GM23338 (cell line): ENCODE results near the gene ROBO3. TPM values are rescaled to one million over a fixed set of nuclear protein-coding genes. Genes with fewer than 3 reads are reported as not detected.

Source experiments
- ATAC-seq: fragments of 200-7000 bp; cut with Tn5 transposase; 3 replicates; pipeline ENCODE4 v1.9.1; 2020
- DNase-seq: peaks from one replicate; pipeline ENCODE4 v3.0.0-alpha.2; 2015; ENCODE audit warnings: low spot score
- H2AFZ ChIP-seq: fragments of 200-600 bp; sonication (generic); 2 replicates; pipeline ENCODE4 v1.8.0; 2016; ENCODE audit warnings: antibody characterized with exemption, mild to moderate bottlenecking, moderate library complexity
- H3F3A ChIP-seq: fragments of 200-600 bp; sonication (generic); replicated peaks from 2 replicates; pipeline ENCODE4 v1.8.0; 2017; ENCODE audit warnings: antibody characterized with exemption, mixed run types, low read depth
- H3K27ac ChIP-seq: fragments of 200-600 bp; sonication (generic); 2 replicates; pipeline ENCODE4 v1.6.1; 2016; ENCODE audit warnings: low read depth
- H3K27me3 ChIP-seq: fragments of 200-600 bp; sonication (generic); 2 replicates; pipeline ENCODE4 v1.8.0; 2016; ENCODE audit warnings: mild to moderate bottlenecking, mixed run types, moderate library complexity; ENCODE audit not compliant: insufficient read depth
- H3K36me3 ChIP-seq: fragments of 200-600 bp; sonication (generic); 2 replicates; pipeline ENCODE4 v1.8.0; 2016; ENCODE audit warnings: mild to moderate bottlenecking; ENCODE audit not compliant: insufficient read depth
- H3K4me1 ChIP-seq: fragments of 200-600 bp; sonication (generic); 2 replicates; pipeline ENCODE4 v1.8.0; 2016; ENCODE audit warnings: mild to moderate bottlenecking, moderate library complexity; ENCODE audit not compliant: insufficient read depth
- H3K4me2 ChIP-seq: fragments of 200-600 bp; sonication (generic); 2 replicates; pipeline ENCODE4 v1.7.1; 2017; ENCODE audit warnings: mixed run types
- H3K4me3 ChIP-seq: fragments of 200-600 bp; sonication (generic); 2 replicates; pipeline ENCODE4 v1.6.1; 2016; ENCODE audit warnings: mixed run types
- H3K79me2 ChIP-seq: fragments of 200-600 bp; sonication (generic); replicated peaks from 2 replicates; pipeline ENCODE4 v1.8.0; 2017; ENCODE audit warnings: mild to moderate bottlenecking; ENCODE audit not compliant: insufficient read depth
- H3K9me2 ChIP-seq: fragments of 200-600 bp; sonication (generic); 2 replicates; pipeline ENCODE4 v1.8.0; 2017; ENCODE audit not compliant: insufficient read depth
- H4K20me1 ChIP-seq: fragments of 200-600 bp; sonication (generic); replicated peaks from 2 replicates; pipeline ENCODE4 v1.8.0; 2017; ENCODE audit warnings: mild to moderate bottlenecking; ENCODE audit not compliant: insufficient read depth
- H3K27ac Mint-ChIP-seq: 2 replicates; pipeline ENCODE4 v1.8.0; 2020; ENCODE audit warnings: inconsistent platforms, mild to moderate bottlenecking, moderate library complexity, mixed read lengths
- H3K27me3 Mint-ChIP-seq: 3 replicates; pipeline ENCODE4 v1.8.0; 2022; ENCODE audit warnings: low read depth, mild to moderate bottlenecking, moderate library complexity, mixed read lengths, inconsistent platforms; ENCODE audit not compliant: insufficient read depth, poor library complexity
- H3K36me3 Mint-ChIP-seq: 3 replicates; pipeline ENCODE4 v1.8.0; 2021; ENCODE audit warnings: low read depth, mild to moderate bottlenecking, inconsistent platforms, moderate library complexity, mixed read lengths
- H3K4me1 Mint-ChIP-seq: 3 replicates; pipeline ENCODE4 v1.8.0; 2020; ENCODE audit warnings: mild to moderate bottlenecking, inconsistent platforms, mixed read lengths
- H3K4me3 Mint-ChIP-seq: 3 replicates; pipeline ENCODE4 v1.8.0; 2021; ENCODE audit warnings: moderate library complexity, mild to moderate bottlenecking, inconsistent platforms, mixed read lengths
- H3K9me3 Mint-ChIP-seq: 3 replicates; pipeline ENCODE4 v1.8.0; 2020; ENCODE audit warnings: moderate library complexity, mild to moderate bottlenecking, inconsistent platforms, mixed read lengths
- CREB1 ChIP-seq: fragments of 250-450 bp; sonication (Bioruptor Pico); IDR thresholded peaks from 2 replicates; pipeline ENCODE4 v1.5.0; 2020; ENCODE audit warnings: low read depth, mild to moderate bottlenecking, moderate library complexity
- EZH2 ChIP-seq: fragments of 200-600 bp; sonication (generic); IDR thresholded peaks from one replicate; pipeline ENCODE4 v1.8.0; 2017; ENCODE audit warnings: antibody characterized with exemption, mild to moderate bottlenecking, low read depth; ENCODE audit not compliant: unreplicated experiment
- EZH2phosphoT487 ChIP-seq: fragments of 200-600 bp; sonication (generic); IDR thresholded peaks from one replicate; pipeline ENCODE4 v1.8.1; 2018; ENCODE audit warnings: antibody characterized with exemption; ENCODE audit not compliant: unreplicated experiment
- JUNB ChIP-seq: IDR thresholded peaks from one replicate; pipeline ENCODE4 v1.6.1; 2016; ENCODE audit warnings: antibody characterized with exemption; ENCODE audit not compliant: unreplicated experiment
- NANOG ChIP-seq: IDR thresholded peaks from 2 replicates; pipeline ENCODE4 v1.6.1; 2016; ENCODE audit warnings: antibody characterized with exemption, borderline replicate concordance
- POLR2AphosphoS5 ChIP-seq: IDR thresholded peaks from 2 replicates; pipeline ENCODE4 v1.6.1; 2016; ENCODE audit warnings: antibody characterized with exemption, low read depth
- STAT1 ChIP-seq: IDR thresholded peaks from one replicate; pipeline ENCODE4 v1.6.1; 2016; ENCODE audit warnings: antibody characterized with exemption; ENCODE audit not compliant: unreplicated experiment
- ZNF114 ChIP-seq: fragments of 250-450 bp; sonication (Bioruptor Pico); IDR thresholded peaks from 2 replicates; pipeline ENCODE4 v1.5.0; 2020; ENCODE audit warnings: mild to moderate bottlenecking, moderate library complexity
- ZNF331 ChIP-seq: fragments of 250-450 bp; sonication (Bioruptor Pico); IDR thresholded peaks from 2 replicates; pipeline ENCODE4 v1.5.0; 2020; ENCODE audit warnings: low read depth, mild to moderate bottlenecking, moderate library complexity
- polyA plus RNA-seq: library from polyadenylated mRNA; unstranded; fragments of >200 nt; fragmentation: Nextera tagmentation; extraction: Ambion mirVana; gene quantifications from 2 replicates; pipeline ENCODE4 v1.2.1, GENCODE V29; 2016
- total RNA-seq: library from RNA; depleted of rRNA; stranded (reverse); fragments of >200 nt; shearing (Covaris generic); gene quantifications from 2 replicates; pipeline ENCODE4 v1.2.3, GENCODE V29; 2014
- TF ChIP-seq, protein P1 (sequence below), 2 experiments: fragments of 200-600 bp in 1 of 2; sonication (generic) in 1 of 2; conservative IDR thresholded peaks; 2 replicates each; pipeline versions ENCODE4 v1.5.1 to v1.6.1; 2016 to 2017; ENCODE audit warnings: antibody characterized with exemption in 2 of 2, low read depth in 2 of 2, mild to moderate bottlenecking in 2 of 2, moderate library complexity in 1 of 2
- TF ChIP-seq, protein P2 (sequence below): IDR thresholded peaks from 2 replicates; pipeline ENCODE4 v1.6.1; 2016; ENCODE audit warnings: antibody characterized with exemption
- TF ChIP-seq, protein P3 (sequence below): fragments of 250-450 bp; sonication (Bioruptor Pico); IDR thresholded peaks from 2 replicates; pipeline ENCODE4 v1.5.0; 2020; ENCODE audit warnings: mild to moderate bottlenecking, moderate library complexity
- TF ChIP-seq, protein P4 (sequence below): IDR thresholded peaks from one replicate; pipeline ENCODE4 v1.6.1; 2018; ENCODE audit warnings: antibody characterized with exemption; ENCODE audit not compliant: unreplicated experiment

The ROBO3 gene
- total and polyA plus RNA-seq, 2 experiments from 2014 or later = 17.0 to 21.4 TPM

DNA sequence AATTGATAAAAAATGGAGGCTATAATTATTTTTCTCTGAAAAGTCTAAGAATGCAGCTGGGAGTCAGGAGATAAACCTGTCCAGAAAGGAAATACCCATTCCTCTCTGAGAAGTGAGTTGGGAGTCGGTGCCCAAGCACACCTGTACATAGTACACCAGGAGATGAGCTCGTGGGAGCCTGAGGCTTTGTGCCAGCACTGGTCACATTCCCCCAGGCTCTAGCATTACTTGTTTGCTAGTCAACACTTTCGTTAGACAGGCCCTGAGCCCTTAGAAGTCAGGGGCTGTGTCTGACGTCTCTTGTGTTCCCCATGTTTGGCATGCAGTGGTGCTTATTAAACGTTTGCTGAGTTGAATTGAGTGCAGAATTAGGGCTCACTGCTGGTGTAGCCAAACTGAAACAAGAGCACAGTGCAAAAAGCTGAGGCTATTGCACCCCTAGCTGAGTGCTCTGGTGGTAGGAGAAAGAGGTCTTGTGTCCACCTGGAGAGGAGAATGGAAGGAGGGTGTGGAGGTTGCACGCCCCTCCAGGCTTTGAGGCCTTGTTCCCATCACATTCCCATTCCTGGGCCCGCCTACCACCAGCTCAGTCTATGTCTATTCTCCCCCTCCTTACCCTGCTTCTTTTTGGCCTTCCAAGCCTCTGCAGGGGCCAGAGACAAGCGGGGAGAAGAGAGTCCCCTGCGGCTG, 25.6 kb downstream of the ROBO3 start:
- Mint-ChIP-seq H3K4me1 (peaks cover 2% of the 10 kb centered on the region; the same call in 2 of the 3 replicates), H3K9me3 (no peaks in the 10 kb centered on the region), H3K4me3 (no peak overlapping the region), H3K27me3 (peaks cover 9% of the 10 kb centered on the region), H3K36me3 (no peaks in the 10 kb centered on the region; the same call in 2 of the 3 replicates), H3K27ac (no peak overlapping the region)
- Histone ChIP-seq H3K4me2 (no peak overlapping the region), H3K36me3 (no peaks in the 10 kb centered on the region), H3K79me2 (no peaks in the 10 kb centered on the region), H3F3A (no peaks in the 10 kb centered on the region), H2AFZ (no peak overlapping the region; the same call in 1 of the 2 replicates), H3K9me2 (no peaks in the 10 kb centered on the region), H3K4me3 (no peak overlapping the region), H3K27me3 (0 out of 2 replicates have a peak, but pooled peaks cover 10% of the 10 kb centered on the region), H4K20me1 (no peaks in the 10 kb centered on the region), H3K4me1 (no peaks in the 10 kb centered on the region), H3K27ac (no peak overlapping the region)
- ATAC-seq (no peak), DNase-seq (no peak)
- TF ChIP-seq, protein P1, sequence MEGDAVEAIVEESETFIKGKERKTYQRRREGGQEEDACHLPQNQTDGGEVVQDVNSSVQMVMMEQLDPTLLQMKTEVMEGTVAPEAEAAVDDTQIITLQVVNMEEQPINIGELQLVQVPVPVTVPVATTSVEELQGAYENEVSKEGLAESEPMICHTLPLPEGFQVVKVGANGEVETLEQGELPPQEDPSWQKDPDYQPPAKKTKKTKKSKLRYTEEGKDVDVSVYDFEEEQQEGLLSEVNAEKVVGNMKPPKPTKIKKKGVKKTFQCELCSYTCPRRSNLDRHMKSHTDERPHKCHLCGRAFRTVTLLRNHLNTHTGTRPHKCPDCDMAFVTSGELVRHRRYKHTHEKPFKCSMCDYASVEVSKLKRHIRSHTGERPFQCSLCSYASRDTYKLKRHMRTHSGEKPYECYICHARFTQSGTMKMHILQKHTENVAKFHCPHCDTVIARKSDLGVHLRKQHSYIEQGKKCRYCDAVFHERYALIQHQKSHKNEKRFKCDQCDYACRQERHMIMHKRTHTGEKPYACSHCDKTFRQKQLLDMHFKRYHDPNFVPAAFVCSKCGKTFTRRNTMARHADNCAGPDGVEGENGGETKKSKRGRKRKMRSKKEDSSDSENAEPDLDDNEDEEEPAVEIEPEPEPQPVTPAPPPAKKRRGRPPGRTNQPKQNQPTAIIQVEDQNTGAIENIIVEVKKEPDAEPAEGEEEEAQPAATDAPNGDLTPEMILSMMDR (conservative IDR thresholded peaks at IDR 0.05; ENCODE audit: low read depth in 2 of 2) = no peak
- TF ChIP-seq EZH2 = no peak
- no peak for TF ChIP-seq EZH2phosphoT487
- no peak for TF ChIP-seq ZNF331
- TF ChIP-seq, protein P2, sequence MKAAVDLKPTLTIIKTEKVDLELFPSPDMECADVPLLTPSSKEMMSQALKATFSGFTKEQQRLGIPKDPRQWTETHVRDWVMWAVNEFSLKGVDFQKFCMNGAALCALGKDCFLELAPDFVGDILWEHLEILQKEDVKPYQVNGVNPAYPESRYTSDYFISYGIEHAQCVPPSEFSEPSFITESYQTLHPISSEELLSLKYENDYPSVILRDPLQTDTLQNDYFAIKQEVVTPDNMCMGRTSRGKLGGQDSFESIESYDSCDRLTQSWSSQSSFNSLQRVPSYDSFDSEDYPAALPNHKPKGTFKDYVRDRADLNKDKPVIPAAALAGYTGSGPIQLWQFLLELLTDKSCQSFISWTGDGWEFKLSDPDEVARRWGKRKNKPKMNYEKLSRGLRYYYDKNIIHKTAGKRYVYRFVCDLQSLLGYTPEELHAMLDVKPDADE = no peak
- TF ChIP-seq STAT1 = no peak
- TF ChIP-seq NANOG = no peak
- TF ChIP-seq CREB1 (CRISPR knock-in tag) = no peak
- TF ChIP-seq, protein P3, sequence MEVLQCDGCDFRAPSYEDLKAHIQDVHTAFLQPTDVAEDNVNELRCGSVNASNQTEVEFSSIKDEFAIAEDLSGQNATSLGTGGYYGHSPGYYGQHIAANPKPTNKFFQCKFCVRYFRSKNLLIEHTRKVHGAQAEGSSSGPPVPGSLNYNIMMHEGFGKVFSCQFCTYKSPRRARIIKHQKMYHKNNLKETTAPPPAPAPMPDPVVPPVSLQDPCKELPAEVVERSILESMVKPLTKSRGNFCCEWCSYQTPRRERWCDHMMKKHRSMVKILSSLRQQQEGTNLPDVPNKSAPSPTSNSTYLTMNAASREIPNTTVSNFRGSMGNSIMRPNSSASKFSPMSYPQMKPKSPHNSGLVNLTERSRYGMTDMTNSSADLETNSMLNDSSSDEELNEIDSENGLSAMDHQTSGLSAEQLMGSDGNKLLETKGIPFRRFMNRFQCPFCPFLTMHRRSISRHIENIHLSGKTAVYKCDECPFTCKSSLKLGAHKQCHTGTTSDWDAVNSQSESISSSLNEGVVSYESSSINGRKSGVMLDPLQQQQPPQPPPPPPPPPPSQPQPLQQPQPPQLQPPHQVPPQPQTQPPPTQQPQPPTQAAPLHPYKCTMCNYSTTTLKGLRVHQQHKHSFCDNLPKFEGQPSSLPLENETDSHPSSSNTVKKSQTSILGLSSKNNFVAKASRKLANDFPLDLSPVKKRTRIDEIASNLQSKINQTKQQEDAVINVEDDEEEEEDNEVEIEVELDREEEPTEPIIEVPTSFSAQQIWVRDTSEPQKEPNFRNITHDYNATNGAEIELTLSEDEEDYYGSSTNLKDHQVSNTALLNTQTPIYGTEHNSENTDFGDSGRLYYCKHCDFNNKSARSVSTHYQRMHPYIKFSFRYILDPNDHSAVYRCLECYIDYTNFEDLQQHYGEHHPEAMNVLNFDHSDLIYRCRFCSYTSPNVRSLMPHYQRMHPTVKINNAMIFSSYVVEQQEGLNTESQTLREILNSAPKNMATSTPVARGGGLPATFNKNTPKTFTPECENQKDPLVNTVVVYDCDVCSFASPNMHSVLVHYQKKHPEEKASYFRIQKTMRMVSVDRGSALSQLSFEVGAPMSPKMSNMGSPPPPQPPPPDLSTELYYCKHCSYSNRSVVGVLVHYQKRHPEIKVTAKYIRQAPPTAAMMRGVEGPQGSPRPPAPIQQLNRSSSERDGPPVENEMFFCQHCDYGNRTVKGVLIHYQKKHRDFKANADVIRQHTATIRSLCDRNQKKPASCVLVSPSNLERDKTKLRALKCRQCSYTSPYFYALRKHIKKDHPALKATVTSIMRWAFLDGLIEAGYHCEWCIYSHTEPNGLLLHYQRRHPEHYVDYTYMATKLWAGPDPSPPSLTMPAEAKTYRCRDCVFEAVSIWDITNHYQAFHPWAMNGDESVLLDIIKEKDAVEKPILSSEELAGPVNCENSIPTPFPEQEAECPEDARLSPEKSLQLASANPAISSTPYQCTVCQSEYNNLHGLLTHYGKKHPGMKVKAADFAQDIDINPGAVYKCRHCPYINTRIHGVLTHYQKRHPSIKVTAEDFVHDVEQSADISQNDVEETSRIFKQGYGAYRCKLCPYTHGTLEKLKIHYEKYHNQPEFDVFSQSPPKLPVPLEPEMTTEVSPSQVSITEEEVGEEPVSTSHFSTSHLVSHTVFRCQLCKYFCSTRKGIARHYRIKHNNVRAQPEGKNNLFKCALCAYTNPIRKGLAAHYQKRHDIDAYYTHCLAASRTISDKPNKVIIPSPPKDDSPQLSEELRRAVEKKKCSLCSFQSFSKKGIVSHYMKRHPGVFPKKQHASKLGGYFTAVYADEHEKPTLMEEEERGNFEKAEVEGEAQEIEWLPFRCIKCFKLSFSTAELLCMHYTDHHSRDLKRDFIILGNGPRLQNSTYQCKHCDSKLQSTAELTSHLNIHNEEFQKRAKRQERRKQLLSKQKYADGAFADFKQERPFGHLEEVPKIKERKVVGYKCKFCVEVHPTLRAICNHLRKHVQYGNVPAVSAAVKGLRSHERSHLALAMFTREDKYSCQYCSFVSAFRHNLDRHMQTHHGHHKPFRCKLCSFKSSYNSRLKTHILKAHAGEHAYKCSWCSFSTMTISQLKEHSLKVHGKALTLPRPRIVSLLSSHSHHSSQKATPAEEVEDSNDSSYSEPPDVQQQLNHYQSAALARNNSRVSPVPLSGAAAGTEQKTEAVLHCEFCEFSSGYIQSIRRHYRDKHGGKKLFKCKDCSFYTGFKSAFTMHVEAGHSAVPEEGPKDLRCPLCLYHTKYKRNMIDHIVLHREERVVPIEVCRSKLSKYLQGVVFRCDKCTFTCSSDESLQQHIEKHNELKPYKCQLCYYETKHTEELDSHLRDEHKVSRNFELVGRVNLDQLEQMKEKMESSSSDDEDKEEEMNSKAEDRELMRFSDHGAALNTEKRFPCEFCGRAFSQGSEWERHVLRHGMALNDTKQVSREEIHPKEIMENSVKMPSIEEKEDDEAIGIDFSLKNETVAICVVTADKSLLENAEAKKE (CRISPR knock-in tag) = no peak
- TF ChIP-seq POLR2AphosphoS5 = no peak
- TF ChIP-seq ZNF114 (CRISPR knock-in tag) = no peak
- TF ChIP-seq, protein P4, sequence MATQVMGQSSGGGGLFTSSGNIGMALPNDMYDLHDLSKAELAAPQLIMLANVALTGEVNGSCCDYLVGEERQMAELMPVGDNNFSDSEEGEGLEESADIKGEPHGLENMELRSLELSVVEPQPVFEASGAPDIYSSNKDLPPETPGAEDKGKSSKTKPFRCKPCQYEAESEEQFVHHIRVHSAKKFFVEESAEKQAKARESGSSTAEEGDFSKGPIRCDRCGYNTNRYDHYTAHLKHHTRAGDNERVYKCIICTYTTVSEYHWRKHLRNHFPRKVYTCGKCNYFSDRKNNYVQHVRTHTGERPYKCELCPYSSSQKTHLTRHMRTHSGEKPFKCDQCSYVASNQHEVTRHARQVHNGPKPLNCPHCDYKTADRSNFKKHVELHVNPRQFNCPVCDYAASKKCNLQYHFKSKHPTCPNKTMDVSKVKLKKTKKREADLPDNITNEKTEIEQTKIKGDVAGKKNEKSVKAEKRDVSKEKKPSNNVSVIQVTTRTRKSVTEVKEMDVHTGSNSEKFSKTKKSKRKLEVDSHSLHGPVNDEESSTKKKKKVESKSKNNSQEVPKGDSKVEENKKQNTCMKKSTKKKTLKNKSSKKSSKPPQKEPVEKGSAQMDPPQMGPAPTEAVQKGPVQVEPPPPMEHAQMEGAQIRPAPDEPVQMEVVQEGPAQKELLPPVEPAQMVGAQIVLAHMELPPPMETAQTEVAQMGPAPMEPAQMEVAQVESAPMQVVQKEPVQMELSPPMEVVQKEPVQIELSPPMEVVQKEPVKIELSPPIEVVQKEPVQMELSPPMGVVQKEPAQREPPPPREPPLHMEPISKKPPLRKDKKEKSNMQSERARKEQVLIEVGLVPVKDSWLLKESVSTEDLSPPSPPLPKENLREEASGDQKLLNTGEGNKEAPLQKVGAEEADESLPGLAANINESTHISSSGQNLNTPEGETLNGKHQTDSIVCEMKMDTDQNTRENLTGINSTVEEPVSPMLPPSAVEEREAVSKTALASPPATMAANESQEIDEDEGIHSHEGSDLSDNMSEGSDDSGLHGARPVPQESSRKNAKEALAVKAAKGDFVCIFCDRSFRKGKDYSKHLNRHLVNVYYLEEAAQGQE = no peak
- TF ChIP-seq JUNB = no peak
